Stimulated activated CD4-positive, alpha-beta T cell treated with anti-CD3 and anti-CD28 coated beads, Interleukin-2, amount 100 ng/mL, for 24 hours (primary cell): ENCODE data around the gene SLC38A3.

Source experiments
- DNase-seq, 2 donors: peaks; one replicate each; pipeline ENCODE4 v3.0.0-alpha.2; 2020

The SLC38A3 gene

DNA sequence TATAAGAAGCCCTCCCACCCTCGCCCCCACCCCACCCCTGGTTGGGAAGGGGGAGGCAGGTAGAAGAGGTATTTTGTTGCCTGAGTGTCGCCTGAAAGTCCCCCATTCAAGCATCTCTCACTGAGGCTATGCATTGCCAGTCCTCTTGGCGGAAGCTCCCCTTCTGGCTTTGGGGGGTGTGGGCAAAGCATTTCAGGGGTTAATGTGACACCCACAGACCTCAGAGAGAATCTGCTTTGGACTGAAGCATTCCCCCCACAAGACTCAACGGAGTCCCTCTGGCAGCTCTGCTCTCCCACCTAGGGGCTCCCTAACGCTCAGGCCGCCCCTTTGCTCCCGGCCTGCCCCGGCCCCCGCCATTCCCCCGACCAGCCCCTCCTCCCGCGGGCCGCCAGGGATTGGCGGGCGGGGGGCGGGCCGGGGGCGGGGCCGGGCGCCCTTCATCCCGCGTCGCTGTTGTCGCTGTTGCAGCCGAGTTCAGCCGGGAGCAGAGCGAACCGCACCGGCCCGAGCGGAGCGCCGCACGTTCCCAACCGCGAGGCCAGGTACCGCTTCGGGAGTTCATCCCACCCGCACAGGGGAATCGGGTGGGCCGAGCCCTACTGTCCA is at the start of gene SLC38A3:
TSS of gene SLC38A3 (plus strand) at position 468 of the 609 bp plus-strand sequence. CDS start 8,929 bp downstream, outside the sequence.
- DNase-seq = peak in 1 of 2 donors; percentile 39

DNA sequence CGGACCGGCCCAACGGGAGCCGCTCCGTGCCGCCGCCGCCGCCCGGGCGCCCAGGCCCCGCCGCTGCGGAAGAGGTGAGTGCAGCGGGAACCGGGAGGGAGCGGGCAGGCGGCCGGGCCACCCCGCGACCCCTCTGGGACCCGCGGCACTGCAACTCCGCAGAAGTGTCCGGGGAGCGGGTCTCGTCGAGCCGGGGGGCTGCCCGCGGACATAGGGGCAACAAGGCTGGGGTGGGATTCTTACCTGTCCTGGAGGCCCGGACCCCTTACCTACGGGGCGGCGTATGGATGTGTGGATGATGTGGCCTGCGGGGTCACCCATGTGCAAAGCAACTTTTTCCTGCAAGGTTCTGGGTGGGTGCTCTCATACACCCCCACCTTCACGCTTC is 49.6 kb upstream of the SLC38A3 start:
- DNase-seq = no peak

DNA sequence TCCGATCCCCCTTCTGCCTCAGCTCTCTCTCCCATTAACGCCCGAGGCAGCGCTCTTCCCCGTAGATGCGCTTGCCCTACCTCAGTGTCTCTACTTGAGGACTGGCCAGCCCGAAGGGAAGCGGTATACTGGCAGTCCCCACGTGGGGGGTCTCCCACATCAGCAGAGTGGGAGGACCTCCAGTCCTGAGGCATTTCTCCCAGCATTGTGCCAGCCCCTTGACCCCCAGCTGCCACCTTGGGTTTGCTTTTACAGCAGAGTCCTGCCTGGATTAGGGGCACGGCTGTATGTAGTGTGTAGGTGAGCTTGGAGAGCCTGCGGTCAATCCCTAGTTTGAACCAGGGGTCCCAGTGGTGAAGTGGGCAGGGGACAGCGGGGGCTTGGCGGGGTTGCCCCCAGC is 49.2 kb upstream of the SLC38A3 start:
- DNase-seq = no peak

DNA sequence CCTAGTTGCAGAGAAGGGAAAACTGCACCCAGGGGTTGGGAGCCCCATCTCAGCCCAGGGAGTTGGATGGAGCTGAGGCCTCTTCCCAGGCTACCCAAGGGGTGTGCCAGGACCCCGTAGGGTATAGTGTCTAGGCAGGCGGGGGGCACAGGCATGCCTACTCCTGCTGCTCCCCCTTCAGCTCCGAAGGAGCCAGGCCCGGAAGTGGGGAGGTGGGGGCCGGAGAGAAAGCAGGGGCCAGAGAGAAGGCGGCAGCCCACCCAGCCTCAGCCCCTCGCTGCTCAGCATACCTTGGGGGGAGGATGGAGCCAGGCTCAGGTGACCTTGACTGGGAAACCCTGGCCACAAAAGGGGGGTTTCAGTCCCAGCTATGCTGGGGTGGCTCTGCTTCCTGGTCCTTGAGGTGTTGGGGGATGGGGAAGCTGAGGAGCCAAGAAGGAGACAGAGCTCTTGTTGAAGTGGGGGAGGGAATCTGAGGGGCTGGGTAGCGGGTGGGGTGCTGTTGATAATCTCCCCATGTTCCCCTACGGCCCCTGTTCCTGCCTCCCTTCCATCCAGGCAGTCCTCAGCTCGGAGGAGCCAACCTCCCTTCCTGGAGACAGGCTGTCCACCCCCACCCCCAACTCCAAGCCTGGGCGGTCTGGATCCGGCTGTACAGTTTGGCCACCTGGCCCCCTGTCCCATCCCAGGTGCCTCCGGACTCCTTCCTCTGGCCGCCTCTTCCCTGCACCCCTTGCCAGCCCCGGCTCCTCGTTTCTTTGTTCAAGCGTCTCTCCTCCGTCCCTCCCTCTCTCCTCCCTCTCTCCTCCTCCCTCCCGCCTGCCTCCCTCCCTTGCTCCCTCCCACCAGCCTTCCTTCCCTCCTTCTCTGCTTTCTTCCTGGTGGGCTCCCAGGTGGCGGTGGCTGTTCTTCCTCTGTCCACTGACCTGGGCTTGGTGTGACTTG is 48.2 kb upstream of the SLC38A3 start:
- DNase-seq = no peak

DNA sequence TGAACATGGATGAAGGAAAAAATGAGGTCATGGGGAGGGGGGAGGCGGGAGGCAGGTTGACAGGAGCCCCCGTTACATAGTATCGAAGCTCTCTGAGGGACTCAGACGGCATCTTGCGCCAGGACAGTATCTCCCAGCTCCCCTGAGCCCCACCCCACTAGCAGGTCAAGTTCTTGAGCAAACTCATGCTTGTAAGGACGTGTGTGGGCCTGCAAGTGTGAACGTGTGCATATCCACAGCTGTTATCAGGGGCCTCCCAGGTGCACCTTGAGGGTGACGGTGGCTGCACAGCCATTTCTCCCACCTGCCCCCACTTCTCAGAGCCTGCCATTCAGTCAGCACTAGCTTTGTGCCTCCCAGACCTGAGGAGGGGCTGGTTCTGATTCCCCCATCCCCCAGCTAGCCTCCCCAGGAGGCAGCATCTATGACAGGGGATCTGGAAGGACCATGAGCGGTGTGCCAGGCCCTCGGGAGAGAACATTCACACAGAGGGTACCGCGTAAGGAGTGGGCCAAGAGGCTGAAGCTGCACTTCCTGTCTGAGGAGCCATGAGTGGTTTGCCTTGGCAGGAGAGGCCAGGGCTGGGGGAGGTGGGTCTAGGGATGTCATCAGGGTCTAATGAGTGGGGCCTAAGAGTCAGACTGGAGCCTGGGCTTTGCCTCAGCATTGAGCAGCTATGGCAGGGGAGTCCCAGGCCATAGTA is 47.1 kb upstream of the SLC38A3 start:
- DNase-seq = no peak

DNA sequence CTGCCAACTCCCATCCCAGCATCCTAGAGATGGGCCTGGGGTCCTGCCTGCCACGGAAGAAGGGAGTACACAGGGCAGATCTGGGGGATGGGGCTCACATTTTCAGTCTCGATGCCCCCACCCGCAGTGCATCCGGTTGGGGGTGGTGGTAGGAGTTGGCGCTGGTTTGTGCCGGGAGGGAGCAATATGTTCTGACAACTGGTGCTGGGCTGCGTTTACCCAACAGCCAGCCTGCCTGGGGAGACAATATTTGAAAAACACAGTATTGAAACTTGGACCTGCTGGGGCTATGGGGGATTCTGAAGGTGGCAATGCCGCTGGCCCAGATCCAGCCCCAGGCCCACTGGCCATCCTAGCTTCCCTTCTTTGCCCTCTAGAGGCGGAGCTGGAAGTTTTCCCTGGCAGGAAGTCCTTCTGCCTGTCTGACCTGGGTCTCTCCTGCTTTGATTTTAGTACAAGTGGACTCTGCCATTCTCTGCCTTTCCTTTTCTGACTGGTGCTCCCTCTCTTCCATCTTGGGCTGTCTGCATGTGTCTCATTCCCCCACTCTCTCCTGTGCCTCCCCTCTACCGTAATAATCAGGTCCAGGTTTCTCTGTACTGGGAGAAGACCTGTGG is 46.4 kb upstream of the SLC38A3 start:
- DNase-seq = no peak

DNA sequence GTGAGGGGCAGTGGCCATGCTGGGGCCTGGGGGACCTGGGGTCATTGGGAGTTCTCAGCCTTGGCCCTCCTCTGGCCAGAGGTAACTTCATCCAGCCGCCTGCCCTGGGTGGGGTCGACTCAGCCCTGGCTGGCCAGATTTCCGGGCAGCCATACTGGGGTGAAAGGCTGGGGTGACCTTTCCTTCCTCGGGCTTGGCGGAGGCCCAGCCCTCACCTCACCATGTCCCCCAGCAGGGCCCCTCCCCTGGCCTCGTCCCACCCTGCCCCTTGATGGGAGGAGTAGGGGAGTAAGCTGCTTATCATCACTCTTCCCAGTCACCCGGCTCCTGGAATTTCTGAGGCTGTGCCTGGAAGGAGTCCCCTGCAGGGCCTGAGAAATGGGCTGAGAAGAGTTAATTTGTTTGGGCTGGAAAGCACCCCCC is 44.5 kb upstream of the SLC38A3 start:
- no peak for DNase-seq

DNA sequence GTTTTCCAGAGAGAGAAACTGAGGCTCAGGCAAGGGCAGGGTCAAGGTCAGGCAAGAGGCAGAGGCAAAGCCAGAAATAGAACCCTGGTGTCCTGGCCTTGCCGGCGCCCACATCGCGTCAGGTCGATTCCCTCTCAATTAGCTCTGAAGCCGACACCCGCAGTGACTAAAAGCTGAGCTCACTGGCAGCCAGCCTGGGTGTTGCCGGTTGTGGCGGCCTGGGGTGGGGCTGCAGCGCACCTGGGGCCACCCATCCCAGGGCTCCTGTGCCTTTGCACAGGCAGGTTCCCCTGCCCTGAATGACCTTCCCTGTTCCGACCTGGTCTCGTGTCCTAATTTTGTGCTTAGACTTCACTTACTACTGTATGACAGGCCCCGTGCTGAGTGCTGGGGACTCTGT is 43.8 kb upstream of the SLC38A3 start:
- DNase-seq = no peak

DNA sequence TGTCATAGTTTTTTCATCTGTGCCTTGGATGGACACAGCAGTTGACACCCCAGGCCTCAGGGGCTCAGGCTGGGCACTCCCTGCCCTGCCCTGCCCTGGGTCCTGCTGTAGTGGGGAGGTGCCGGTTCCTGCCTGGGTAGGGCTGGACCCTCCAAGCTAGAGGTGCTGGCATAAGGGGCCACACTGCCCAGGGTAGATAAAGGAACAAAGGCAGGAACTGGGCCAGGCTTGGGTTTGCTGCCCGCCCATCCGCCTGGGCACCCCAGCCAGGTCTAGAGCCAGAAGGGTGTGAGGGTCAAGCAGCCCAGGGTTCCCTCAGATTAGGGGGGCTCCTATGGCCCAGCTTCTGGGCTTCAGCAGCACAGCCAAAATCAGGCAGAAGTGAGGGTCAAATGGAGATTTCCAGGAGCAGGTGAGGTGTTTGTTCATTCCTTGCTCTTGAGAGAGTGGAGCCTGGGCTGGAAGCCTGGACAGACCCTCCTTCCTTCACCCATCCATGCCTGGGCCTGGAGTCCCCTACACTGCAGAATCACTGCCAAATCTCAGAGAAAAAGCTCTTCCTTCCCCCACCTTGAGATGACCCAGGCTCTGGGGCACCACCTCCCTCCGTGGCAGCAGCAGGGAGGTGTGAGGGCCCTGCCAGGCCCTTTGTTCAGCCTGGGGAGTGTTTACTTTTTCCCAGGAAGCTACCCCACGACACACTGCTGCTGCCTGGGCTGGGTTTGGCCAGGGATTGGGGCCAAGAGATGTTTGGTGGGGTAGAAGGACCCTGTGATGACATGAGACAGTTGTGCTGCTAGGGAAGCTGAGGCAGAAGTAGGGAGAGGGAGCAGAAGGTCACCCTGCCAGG is 42.8 kb upstream of the SLC38A3 start:
- no peak for DNase-seq

DNA sequence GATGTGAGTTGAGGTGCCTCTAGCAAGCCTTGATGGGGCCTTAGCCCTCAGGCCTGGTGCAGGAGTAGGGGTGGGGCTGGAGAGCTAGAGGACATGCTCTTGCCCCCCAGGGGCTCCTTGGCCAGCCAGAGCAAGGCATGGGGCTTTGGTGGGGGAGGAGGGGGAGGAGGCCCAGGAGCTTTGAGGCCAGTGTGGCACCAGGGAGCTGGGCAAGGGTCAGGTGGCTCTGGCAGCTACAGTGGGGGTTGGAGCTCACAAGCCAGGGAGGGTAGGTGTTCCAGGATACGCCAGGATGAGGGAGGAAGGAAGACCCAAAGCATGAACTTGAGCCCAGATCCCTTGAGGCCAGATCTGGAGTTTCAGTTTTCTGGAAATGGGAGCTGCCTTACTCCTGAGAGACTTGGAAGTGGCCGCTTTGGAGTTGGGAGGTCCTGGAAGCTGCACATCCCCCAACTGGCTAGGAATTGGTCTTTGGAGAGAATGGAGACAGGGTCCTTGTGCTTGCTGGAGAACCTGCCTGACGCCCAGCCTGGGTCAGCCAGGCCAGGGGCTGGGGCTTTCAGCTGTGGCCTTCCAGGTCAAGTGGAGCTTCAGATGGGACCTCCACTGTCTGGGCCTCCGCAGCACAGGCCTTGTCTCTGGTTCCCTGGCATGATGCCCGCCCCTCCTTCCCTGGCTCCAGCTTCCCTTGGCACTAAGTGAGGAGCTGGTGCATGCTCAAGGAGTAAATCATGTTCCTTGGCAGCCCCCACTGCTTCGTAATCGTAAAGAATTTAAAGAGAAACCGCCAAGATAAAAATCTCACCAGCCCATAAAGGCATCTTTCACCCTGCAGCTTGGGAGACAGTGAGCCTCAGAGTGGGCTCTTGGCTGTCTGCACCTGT is 41.3 kb upstream of the SLC38A3 start:
- no peak for DNase-seq

DNA sequence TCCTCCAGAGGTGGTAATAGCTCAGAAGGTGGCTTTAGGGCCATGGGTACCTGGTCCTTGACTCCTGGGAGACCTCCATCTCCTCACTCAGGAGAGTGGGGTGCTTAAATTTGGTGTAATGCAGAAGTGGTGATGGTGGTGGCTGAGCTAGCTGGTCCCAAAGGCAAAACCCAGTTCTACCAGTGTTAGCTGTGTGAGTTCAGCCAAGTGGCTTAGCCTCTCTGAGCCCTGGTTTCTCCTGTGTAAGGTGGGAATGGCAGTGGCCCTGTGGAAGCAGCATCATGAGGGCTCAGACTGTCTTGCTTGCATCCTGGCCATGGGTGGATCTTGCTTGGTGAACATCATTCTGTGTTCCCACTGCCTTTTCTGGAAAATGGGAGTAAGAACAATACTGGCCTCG is 40.6 kb upstream of the SLC38A3 start:
- DNase-seq = no peak

DNA sequence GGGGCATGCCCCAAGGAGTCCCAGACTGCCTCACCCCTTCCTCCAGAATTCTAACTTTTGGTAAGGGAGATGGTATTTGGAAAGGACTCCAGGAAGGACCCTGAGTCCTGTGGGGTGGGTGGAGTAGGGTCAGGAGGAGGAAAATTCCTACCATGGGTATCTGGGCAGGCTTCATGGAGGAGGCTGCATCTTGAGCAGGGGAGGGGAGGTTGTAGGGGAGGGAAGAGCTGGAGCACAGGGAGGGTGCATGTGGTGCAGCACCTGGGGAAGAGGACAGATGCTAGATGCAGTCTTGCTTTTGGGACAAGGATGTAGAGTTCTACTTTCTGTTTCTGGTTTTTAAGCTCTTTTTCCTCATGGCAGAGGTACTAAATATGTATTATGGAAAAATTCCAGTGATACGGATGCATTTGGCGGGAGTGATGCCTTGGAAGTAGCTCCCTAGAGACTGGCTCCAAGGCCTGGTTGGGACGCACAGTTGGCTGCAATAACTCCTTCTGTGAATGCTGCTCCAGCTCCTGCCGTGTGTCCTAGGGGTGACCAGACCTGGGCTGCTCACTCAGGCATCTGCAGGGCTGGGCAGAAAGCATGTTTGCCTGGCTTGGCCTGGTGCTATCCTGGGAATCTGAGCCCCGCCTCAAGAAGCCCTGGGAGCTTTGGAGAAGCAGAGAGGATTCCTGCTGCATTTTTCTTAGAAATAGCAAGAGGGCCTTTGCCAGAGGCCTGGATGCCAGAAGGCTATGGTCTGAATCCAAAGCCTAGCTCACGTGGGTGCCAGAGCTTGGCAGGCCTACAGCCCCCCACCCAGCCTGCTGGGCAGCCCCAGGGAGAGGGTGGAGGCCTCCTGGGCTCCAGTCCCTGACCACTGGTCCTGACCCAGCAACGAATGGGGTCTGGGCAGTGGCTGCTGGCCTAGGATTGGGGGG is 39.8 kb upstream of the SLC38A3 start:
- no peak for DNase-seq

DNA sequence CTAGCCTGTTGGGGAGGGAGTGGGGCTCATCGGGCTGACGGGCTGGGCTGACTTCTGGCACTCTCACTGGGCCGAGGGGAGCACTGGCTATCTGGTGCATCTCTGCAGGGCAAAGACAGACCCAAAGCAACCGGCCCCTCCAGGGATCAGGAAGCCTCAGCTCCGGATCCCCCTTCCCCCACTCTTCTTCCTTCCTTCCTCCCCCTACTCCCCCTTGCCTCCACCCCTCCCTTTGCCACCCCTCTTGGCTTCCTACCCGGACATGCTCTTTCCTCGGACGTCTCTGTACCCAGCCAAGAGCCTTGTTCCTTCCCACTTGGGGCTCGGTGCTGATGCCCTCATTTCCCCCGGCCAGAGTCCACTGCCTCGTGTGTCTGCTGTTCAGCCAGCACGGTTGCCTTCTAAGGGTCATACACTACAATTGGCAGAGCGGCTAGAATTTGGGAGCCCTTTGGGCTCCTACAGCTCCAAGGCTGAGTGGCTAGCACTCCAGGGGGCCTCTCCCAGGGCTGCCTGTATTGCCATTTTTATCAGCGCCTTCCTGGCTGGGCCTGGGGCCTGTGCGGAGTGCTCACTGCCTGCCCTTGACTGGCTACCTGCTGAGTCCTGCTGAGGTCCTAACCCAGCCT is 39.0 kb upstream of the SLC38A3 start:
- no peak for DNase-seq

DNA sequence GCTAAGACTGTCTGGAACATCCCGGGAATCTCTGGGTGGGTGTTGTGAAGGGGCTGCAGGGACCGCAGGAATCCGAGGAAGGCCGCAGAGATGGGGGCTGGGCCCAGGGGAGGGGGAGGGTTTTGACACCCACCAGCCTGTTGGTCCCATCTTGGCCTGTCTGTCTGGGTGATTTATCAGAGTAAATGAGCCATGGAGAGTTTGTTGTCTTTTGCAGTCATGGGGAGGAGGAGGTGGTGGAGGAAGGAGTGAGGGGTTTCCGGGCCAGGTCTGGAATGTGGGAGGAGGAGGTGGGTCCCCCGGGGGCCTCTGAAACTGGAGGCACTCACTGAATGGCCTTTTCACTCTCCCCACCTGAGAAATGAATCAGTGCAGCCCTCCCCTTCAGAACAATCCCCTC is 38.5 kb upstream of the SLC38A3 start:
- no peak for DNase-seq

DNA sequence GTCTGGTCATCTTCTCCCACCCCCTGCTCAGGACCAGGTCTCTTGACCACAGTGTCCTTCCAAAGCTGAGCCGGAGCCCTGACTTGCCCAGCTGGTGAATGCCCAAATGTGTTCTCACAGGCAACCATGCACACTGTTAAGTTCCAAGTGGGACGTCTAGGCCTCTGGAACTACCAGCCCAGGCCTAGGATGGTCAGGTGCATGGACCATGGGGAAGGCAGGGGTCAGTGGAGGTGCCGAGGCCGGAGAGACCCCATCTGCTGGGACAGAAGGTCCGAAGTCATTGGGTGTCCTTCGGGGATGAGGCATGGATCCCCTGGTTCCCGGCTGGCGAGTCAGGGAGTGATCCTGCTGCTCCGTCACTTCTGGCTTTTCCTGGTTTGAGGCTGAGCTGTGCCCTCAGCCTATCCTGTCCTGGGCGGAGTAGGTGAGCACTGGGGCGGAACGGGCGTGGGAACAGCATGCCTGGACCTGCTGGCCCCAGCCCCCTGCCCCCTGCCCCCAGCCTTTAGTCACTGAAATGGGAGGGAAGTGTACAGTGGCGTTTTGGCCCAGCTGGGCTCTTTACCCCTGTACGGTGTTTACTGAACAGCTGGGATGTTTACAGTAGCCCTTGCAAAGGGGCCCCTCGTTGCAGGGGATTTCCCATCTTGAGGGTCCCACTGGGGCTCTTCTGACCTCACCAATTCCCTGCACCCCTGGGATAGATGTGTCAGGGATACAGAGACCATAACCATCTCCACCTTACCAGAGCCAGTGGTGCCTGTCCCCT is 37.8 kb upstream of the SLC38A3 start:
- no peak for DNase-seq

DNA sequence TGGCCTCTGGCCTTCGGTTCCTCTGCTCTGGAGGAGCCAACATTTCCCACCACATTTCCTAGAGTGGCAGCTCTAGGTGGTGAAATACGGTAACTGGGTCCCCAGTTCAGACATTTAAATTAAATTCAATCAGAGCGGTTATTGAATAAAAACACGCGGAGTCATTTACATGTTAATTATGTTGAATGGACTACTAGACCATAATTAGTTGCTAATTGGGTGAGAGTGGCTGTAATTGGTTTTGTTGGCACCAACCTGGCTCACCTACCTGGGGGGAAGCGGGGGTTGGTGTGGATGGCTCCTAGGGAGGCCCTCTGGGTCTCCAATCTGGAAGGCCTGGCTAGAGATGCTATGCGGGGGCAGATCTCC is 37.2 kb upstream of the SLC38A3 start:
- no peak for DNase-seq

DNA sequence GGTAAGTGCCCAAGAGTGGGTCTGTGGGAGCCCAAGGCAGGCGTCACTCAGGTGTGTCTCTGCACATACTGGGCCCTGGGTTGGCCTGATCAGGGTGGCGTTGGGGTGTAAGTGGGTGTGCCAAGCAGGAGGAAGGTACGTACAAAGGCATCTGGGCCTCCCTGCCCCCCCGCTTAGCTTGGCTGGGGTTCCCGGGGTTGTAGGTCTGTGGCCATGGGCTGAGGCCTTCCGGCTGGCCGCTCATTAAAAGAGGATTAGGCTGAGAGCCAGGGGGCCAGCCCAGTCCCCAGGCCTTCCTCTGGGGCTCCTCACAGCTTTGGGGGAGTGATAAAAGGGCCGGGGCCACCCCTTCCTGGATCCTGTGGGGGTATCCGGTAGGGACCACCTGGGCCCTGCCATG is 36.7 kb upstream of the SLC38A3 start:
- DNase-seq = no peak

DNA sequence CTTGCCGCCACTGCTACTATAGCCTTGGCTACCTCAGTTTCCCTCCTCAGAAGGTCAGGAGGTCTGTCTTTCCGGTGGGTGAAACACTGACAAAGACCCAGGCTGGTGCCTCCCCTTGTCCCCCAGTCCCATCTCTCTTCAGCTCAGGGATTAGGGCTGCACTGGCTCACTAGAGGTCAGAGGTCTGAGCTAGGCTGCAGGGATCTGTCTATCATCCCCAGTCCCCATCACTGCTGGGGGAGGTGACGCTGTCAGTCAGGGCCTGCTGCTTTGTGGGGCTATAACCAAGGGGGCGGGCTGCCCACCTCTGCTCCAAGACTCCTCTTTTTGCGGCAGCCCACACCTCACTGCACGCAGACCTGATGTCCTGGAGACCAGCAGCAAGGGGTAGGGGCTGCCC is 36.3 kb upstream of the SLC38A3 start:
- no peak for DNase-seq
